GM21381 (cell line): ENCODE results near the gene C19orf85.

Source experiments
- ATAC-seq: cut with Tn5 transposase; IDR thresholded peaks from one replicate; pipeline ENCODE4 v1.9.1; 2021; ENCODE audit warnings: mild to moderate bottlenecking, moderate library complexity; ENCODE audit not compliant: unreplicated experiment

C19orf85 gene

DNA sequence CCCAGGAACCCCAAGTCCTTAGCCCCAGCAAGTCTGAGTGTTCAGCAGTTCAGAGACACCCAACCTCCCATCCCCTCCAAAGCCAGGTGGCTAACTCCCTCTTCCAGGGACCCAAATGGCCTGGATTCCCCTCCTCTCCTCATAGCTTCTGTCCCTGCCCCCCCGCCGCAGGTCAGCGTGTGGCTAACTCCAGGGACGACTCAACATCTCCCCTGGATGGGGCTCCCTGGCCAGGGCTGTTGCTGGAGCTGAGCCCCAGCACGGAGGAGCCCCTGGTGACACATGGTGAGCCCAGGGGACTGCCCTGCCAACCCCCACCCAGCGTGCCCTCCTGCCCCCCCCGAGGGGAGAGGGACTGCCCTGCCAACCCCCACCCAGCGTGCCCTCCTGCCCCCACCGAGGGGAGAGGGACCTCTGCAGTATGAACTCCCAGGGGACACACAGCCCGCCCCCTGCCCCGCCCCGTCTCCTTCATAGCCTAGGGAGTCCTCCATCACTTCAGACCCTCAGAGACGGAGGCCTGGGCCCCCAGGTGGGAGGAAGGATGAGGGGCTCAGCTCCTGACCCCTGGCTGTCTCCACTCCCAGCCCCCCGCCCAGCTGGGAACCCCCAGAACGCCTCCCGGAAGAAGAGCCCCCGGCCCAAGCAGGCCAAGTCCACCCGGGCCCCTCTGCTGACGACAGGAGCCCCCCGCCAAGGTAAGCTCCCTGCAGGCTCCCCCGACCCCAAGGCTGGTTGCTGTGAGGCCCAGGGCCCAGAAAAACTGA is 25.3 kb upstream of the C19orf85 start:
- ATAC-seq: no peak

DNA sequence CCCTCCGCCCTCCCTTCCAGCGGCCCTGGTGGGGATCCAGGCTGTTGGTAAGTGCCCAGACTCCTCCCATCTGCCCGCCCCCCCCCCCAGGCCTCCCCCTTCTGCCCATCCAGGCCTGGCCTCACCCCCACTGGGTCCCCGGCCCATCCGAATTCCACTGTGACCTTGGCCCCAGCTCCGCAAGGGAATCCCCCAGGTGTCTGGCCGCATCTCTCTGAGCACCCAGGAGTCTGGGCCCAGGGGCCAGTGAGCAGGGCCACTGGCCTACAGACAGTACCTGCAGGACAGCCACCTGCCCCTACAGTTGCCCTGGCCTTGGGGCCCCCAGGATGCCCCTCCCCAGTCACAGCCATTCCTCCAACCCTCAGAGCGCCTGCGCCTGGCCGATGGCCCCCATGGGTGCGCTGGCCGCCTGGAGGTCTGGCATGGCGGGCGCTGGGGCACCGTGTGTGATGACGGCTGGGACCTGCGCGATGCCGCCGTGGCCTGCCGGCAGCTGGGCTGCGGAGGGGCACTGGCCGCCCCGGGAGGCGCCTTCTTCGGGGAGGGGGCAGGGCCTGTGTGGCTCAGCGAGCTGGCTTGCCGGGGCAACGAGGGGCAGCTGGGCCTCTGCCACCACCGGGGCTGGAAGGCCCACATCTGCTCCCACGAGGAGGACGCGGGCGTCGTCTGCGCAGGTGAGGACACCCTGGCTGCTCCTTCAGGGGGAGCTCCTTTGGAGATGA is 24.6 kb upstream of the C19orf85 start:
- no peak for ATAC-seq

GRCh38 chr19:55487924-55488687 is 23.6 kb upstream of the C19orf85 start, which contains the start of gene SSC5D:
Gene SSC5D (plus strand): TSS chr19:55488436. CDS start chr19:55488590, 154 bp downstream.
- ATAC-seq: no peak

DNA sequence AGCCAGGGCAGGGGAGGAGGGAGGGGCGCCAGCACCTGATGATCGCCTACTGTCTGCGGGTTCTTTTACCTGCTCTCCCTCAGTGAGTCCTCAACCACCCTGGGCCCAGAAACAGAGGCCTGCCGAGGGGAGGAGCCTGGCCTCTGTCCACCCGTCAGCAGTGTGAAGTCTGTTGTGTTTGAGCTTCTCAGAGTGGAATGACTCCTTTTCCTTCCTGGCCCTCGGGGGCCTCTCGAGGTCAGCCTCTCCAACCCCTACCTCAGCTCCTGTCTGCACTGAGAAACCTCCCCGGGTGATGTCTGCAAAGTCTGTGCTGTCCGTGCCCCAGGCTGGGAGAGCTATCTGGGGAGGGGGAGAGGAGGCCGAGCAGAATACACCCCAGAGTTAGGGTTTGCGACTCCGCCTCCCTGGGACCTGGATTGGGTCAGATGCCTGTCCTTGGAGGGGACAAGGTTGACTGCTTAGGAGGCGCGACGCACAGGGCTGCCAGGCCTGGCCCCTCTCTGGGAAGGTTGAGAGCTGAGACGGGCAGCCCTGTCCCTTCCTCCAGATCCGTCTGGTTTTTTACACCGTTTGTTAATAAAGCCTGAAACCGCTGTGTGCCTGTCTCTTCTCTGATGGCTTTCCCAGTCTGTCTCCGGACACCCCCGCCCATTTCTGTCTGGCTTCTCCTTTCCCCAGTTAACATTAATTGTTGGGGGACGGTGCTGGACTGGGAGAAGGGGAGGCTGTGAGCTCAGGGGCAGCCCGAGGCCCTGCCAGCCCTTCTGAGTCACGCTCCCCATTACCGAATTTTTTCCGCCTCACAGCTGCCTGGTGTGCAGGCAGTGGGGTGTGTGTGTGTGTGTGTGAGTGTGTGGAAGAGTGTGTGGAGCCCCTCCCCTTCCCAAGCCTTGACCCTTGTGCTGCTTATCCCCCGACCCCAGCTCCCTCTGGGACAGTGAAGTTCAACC is 22.7 kb upstream of the C19orf85 start:
- no peak for ATAC-seq

DNA sequence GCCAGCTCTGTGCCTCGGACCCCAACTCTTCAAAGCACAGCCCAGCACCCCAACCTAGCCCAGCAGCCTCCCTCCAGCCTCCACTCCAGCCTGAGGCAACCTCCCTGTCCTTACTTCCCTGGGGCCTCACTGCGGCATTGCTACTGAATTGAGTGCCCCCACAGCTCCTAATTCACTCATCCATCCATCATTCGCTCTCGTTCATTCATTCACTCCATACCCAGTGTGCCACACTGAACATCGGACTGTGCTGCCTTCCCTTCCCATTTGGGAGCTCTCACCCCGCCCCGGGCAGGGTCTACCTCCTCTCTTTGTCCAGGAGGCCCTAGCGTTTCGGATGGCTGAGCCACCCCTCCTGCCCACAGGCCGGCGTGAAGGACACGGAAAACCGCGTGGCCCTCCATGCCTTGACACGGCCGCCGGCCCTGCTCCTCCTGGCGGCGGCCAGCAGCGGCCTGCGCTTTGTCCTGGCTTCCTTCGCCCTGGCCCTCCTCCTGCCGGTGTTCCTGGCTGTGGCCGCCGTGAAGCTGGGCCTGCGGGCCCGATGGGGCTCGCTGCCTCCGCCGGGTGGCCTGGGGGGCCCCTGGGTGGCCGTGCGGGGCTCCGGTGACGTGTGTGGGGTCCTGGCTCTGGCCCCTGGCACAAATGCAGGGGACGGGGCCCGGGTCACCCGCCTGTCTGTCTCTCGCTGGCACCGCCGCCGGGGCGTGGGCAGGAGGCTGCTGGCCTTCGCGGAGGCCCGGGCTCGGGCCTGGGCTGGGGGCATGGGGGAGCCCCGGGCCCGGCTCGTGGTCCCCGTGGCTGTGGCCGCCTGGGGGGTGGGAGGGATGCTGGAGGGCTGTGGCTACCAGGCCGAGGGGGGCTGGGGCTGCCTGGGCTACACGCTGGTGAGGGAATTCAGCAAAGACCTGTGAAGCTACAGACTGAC is 21.8 kb upstream of the C19orf85 start:
- no peak for ATAC-seq

GRCh38 chr19:55485439-55486011 is 21.0 kb upstream of the C19orf85 start:
- ATAC-seq: no peak

DNA sequence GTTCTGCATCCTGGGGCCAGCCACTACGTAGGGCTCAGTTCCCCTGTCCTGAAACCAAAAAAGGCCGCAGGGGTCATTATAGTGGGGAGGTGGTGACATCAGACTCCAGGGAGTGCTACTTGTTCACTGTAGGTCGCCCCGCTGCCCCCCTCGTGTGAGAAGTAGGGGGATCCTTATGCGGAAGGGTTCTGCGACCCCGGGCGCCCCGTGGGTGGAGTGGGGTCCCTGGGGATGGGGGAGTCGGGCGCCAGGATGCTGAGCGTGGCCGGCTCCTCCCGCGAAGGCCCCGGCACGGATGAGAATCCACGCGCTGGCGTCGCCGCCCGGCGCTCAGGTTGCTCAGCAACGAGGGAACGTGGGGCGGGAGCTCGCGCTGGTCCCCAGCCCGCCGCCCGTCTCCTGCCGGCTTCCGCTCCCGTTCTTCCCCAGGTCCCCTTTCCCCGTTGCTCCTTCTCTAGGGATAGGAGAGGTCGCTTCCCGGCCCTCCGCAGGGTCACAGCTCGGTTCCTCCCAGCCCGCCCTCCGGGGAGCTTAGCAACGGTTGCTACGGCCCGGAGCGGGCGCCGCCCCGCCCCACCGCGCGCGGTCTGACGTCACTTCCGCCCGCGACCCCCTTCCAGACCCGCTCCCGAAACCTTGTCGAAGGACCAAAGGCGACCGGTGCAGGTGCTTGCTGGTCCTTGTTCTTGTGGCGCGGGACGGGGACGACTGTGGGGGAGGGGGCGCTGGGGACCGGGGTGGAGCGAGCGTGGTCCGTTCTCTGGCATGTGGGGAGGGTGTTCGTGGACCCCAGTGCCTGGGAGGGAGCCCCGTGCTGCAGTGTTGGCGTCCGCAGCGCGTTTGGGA is 20.3 kb upstream of the C19orf85 start, which contains the start of gene NAT14:
NAT14 (plus strand) TSS at position 596 of the 846 bp plus-strand sequence. CDS start 521 bp downstream, outside the sequence.
- peak; percentile 64 for ATAC-seq

DNA sequence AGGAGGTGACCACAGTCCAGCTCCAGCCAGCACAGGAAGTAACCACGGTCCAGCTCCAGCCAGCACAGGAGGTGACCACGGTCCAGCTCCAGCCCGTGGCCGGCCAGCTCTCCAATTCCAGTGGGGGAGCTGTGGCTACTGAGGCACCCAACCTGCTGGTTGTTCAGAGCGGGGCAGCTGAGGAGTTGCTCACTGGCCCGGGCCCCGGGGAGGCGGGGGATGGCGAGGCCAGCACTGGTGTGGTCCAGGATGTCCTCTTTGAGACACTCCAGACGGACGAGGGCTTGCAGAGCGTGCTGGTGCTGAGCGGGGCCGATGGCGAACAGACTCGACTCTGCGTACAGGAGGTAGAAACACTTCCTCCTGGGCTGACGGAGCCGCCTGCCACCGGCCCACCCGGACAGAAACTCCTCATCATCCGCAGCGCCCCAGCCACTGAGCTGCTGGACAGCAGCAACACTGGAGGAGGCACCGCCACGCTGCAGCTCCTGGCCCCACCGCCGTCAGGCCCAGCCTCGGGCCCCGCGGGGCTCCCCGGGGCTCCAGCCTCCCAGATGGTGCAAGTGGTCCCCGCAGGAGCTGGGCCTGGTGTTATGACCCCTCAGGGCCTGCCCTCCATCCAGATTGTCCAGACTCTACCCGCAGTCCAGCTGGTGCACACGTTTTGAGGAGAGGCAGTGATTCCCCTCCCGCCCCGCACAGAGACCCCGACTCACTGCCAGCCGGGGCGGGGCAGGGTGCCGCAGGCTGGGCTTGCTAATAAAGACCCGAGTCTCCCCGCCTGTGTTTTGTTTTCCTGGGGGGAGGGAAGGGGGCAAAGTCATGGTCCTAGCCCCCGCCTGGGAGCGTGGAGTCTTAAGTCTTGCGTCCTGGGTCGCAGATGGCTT is 19.4 kb upstream of the C19orf85 start:
- ATAC-seq: no peak

GRCh38 chr19:55482967-55483705 is 18.6 kb upstream of the C19orf85 start:
- ATAC-seq: no peak

DNA sequence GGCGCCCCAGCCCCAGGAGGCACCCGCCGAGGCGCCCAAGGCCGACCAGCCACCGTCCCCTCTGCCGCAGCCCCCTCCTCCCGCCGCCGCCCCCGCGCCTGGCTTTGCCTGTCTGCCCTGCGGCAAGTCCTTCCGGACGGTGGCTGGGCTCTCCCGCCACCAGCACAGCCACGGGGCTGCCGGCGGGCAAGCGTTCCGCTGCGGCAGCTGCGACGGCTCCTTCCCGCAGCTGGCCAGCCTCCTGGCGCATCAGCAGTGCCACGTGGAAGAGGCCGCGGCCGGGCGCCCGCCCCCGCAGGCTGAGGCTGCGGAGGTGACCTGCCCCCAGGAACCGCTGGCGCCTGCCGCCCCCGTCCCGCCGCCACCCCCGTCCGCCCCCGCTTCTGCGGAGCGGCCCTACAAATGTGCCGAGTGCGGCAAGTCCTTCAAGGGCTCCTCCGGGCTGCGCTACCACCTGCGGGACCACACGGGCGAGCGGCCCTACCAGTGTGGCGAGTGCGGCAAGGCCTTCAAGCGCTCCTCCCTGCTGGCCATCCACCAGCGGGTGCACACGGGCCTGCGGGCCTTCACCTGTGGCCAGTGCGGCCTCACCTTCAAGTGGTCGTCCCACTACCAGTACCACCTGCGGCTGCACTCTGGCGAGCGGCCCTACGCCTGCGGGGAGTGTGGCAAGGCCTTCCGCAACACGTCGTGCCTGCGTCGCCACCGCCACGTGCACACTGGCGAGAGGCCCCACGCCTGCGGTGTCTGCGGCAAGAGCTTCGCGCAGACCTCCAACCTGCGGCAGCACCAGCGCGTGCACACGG is 17.8 kb upstream of the C19orf85 start:
- no peak for ATAC-seq

- ATAC-seq: no peak
Observed at GRCh38 chr19:55481794-55482155, 17.2 kb upstream of the C19orf85 start.

GRCh38 chr19:55481148-55481793 is 16.7 kb upstream of the C19orf85 start:
- ATAC-seq: no peak

- no peak for ATAC-seq
Observed at GRCh38 chr19:55479451-55480230, 15.1 kb upstream of the C19orf85 start.

GRCh38 chr19:55479045-55479444 is 14.5 kb upstream of the C19orf85 start:
- no peak for ATAC-seq
